Osteoblast (primary cell): ENCODE measurements around the gene DNAJC6. TPM values are rescaled to one million over a fixed set of nuclear protein-coding genes. Genes with fewer than 3 reads are reported as not detected.
"Not testable (repeated sequence)": the region's sequence is repeated elsewhere in the genome, so short reads cannot be mapped to it uniquely, and the experiment has no call there.

Experiments used
- DNase-seq: peaks from one replicate; pipeline ENCODE4 v3.0.0; 2011; ENCODE audit warnings: low spot score, mixed read lengths; ENCODE audit not compliant: insufficient read length; ENCODE audit errors: missing footprints
- H2AFZ ChIP-seq: 2 replicates; pipeline ENCODE4 v1.6.0; 2011; ENCODE audit warnings: mild to moderate bottlenecking, low read length
- H3K27ac ChIP-seq: 2 replicates; pipeline ENCODE4 v1.5.1; 2011; ENCODE audit warnings: mild to moderate bottlenecking, low read depth, low read length, moderate library complexity
- H3K27me3 ChIP-seq: 2 replicates; pipeline ENCODE4 v1.6.0; 2012; ENCODE audit warnings: mild to moderate bottlenecking, control low read depth, inconsistent platforms, low read length, moderate library complexity; ENCODE audit not compliant: insufficient read depth
- H3K36me3 ChIP-seq: 2 replicates; pipeline ENCODE4 v1.5.1; 2011; ENCODE audit warnings: mild to moderate bottlenecking, low read length, control low read depth, moderate library complexity; ENCODE audit not compliant: insufficient read depth
- H3K4me1 ChIP-seq: 2 replicates; pipeline ENCODE4 v1.5.1; 2011; ENCODE audit warnings: mild to moderate bottlenecking, low read length, control low read depth, moderate library complexity; ENCODE audit not compliant: insufficient read depth
- H3K4me2 ChIP-seq: 2 replicates; pipeline ENCODE4 v1.6.0; 2011; ENCODE audit warnings: mild to moderate bottlenecking, low read length; ENCODE audit not compliant: insufficient read depth
- H3K4me3 ChIP-seq: fragments of 200-600 bp; sonication (generic); 3 replicates; pipeline ENCODE4 v1.5.1; 2012; ENCODE audit warnings: mild to moderate bottlenecking, low read length, inconsistent platforms; ENCODE audit not compliant: insufficient read depth
- H3K79me2 ChIP-seq: 2 replicates; pipeline ENCODE4 v1.6.0; 2012; ENCODE audit warnings: mild to moderate bottlenecking, low read length, control low read depth, inconsistent platforms; ENCODE audit not compliant: insufficient read depth
- H3K9me3 ChIP-seq: 2 replicates; pipeline ENCODE4 v1.5.1; 2011; ENCODE audit warnings: low read depth, low read length, control low read depth
- H4K20me1 ChIP-seq: 2 replicates; pipeline ENCODE4 v1.6.0; 2012; ENCODE audit warnings: mild to moderate bottlenecking, low read length, control low read depth; ENCODE audit not compliant: insufficient read depth
- CTCF ChIP-seq: IDR thresholded peaks from 2 replicates; pipeline ENCODE4 v1.5.1; 2011; ENCODE audit warnings: mild to moderate bottlenecking, low read depth, low read length, moderate library complexity; ENCODE audit errors: extremely low read depth
- total RNA-seq: library from RNA; depleted of rRNA; stranded (reverse); fragments of >200 nt; gene quantifications from 2 replicates; pipeline ENCODE4 v1.2.3, GENCODE V29; 2012

Gene DNAJC6
- total RNA-seq, 1 donor: 10.5 TPM

DNA sequence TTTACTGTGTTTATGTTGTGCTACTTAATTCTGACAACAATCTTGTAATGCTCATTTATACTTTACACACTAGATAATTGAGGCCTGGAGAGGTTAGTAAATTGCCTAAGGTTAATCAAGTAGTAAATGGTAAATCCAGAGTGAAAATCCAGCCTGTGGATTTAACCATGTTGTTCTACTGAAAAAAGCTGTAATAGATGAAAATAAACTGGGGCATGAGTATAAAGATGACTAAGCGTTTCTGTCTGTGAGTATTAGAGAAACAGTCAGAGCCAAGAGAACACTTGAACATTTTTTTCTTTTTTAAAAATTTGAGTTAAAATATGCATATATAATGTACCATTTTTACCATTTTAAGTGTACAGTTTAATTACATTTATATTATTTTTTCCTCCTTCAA lies 63.2 kb downstream of the DNAJC6 start:
- DNase-seq: no peak
- Histone ChIP-seq H3K27me3 (no peaks in the 10 kb centered on the region), H3K9me3 (no peaks in the 10 kb centered on the region), H3K4me1 (peaks cover 4% of the 10 kb centered on the region), H3K36me3 (no peaks in the 10 kb centered on the region), H3K79me2 (no peaks in the 10 kb centered on the region), H2AFZ (no peak overlapping the region), H3K27ac (no peak overlapping the region), H3K4me3 (no peak overlapping the region), H4K20me1 (no peaks in the 10 kb centered on the region), H3K4me2 (peak overlapping the region; percentile 25)
- TF ChIP-seq CTCF: no peak

DNA sequence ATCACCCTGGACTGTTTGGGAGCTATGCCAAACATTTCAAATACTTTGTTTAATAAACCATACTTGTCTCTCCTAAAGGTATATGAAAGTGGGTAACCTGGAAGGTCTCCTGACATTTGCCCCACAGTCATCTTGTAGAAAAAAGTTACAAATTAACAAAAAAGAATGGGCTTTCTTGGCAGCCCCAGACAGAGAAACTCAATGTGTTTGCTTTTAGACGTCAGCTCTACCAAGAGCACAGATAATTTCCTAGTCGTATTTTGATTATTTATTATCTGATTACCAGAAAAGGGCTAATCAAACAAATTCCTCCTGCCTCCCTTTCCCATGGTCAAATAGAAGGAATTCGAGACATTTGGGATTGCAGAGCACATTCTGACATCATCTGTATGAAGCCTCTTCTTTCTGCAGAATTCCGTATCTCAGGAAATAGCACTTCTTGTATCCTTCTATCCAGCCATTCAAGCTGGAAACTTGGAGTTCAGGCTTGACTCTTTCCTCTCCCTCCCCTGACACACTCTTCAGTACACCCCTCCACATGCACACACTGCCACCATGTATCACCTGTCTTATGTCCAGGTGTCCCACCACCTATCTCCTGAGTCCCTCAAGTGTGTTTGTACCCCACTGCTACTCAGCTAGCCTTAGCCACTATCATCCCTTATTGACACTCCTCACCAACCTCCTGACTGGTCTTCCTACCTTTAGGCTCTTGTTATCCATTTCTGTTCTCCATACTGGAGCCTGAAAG lies 68.3 kb downstream of the DNAJC6 start:
- no peak overlapping the region for H3K4me3 ChIP-seq
- no peaks in the 10 kb centered on the region for H3K36me3 ChIP-seq
- H3K4me2 ChIP-seq: no peak overlapping the region
- H4K20me1 ChIP-seq: no peaks in the 10 kb centered on the region
- no peaks in the 10 kb centered on the region for H3K27me3 ChIP-seq
- no peaks in the 10 kb centered on the region for H3K9me3 ChIP-seq
- no peak for TF ChIP-seq CTCF
- no peaks in the 10 kb centered on the region for H3K79me2 ChIP-seq
- H2AFZ ChIP-seq: no peak overlapping the region
- no peak overlapping the region for H3K27ac ChIP-seq
- H3K4me1 ChIP-seq: no peaks in the 10 kb centered on the region
- no peak for DNase-seq

GRCh38 chr1:65378247-65378946 lies 69.1 kb downstream of the DNAJC6 start:
- Histone ChIP-seq H3K79me2 (no peaks in the 10 kb centered on the region), H3K27me3 (no peaks in the 10 kb centered on the region), H3K36me3 (no peaks in the 10 kb centered on the region), H3K9me3 (no peaks in the 10 kb centered on the region), H3K4me3 (no peak overlapping the region), H3K4me2 (no peak overlapping the region), H3K4me1 (no peaks in the 10 kb centered on the region), H2AFZ (no peak overlapping the region), H4K20me1 (no peaks in the 10 kb centered on the region), H3K27ac (no peak overlapping the region)
- DNase-seq: no peak
- no peak for TF ChIP-seq CTCF

DNA sequence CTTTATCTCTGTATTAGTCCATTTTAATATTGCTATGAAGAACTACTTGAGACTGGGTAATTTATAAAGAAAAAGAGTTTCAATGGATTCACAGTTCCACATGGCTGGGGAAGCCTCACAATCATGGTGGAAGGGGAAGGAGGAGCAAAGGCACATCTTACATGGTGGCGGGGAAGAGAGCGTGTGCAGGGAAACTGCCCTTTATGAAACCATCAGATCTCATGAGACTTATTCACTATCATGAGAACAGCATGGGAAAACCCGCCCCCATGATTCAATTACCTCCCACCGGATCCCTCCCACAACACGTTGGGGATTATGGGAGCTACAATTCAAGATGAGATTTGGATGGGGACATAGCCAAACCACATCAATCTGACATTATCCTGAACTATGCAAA lies 75.1 kb downstream of the DNAJC6 start:
- H3K79me2 ChIP-seq, H2AFZ ChIP-seq, H3K4me3 ChIP-seq, H3K4me1 ChIP-seq, H3K9me3 ChIP-seq, H3K36me3 ChIP-seq, H3K4me2 ChIP-seq, H3K27ac ChIP-seq, DNase-seq, H3K27me3 ChIP-seq, H4K20me1 ChIP-seq: not testable (repeated sequence)
